Ovary (tissue), 9 donors: ENCODE data around the gene TNFRSF9. TPM values are rescaled to one million over a fixed set of nuclear protein-coding genes. Genes with fewer than 3 reads are reported as not detected.
A peak's percentile ranks its signal among the peaks of the same experiment; 100 is the strongest.

Source experiments
- DNase-seq, 5 donors: peaks; one replicate each; pipeline ENCODE4 v3.0.0-alpha.2; 2019 to 2020
- H3K27ac ChIP-seq, 2 donors: fragments of 200-600 bp; one replicate each; pipeline versions ENCODE4 v1.5.1 to v1.8.0; 2019 to 2022
- H3K27me3 ChIP-seq: fragments of 200-600 bp; one replicate; pipeline ENCODE4 v1.8.0; 2022
- H3K36me3 ChIP-seq: fragments of 200-600 bp; sonication (generic); one replicate; pipeline ENCODE4 v1.5.1; 2019
- H3K4me1 ChIP-seq: one replicate; pipeline ENCODE4 v1.8.1; 2013; ENCODE audit warnings: mild to moderate bottlenecking, moderate library complexity; ENCODE audit not compliant: insufficient read depth
- H3K4me3 ChIP-seq: fragments of 200-600 bp; sonication (generic); one replicate; pipeline ENCODE4 v1.5.1; 2017
- H3K9me3 ChIP-seq, 2 donors: fragments of 200-600 bp in 1 of 2; sonication (generic) in 1 of 2; one replicate each; pipeline versions ENCODE4 v1.5.1 to v1.8.1; 2013 to 2019; ENCODE audit warnings: mild to moderate bottlenecking in 1 of 2, moderate library complexity in 1 of 2
- CTCF ChIP-seq, 3 donors: fragments of 450-650 bp in 2 of 3; fragments of 200-600 bp in 1 of 3; IDR thresholded peaks; one replicate each; pipeline versions ENCODE4 v1.5.1 to v1.8.0; 2016 to 2022; ENCODE audit warnings: antibody characterized with exemption in 3 of 3, mild to moderate bottlenecking in 1 of 3
- EP300 ChIP-seq: sonication (generic); formaldehyde crosslinking; IDR thresholded peaks from one replicate; pipeline ENCODE4 v1.6.1; 2017; ENCODE audit warnings: antibody characterized with exemption
- POLR2A ChIP-seq: fragments of 450-650 bp; IDR thresholded peaks from one replicate; pipeline ENCODE4 v1.6.1; 2017; ENCODE audit warnings: antibody characterized with exemption, mild to moderate bottlenecking, moderate library complexity
- WGBS, 3 donors: extraction: QIAGEN DNeasy Blood & Tissue Kit in 1 of 3; methylation state at CpG; one replicate each; pipeline versions ENCODE4 v1.1.5 to v1.1.7; 2013 to 2017; 5-methylcytosine and 5-hydroxymethylcytosine counted together
- intact Hi-C, 4 donors: fragments of 100-400 bp; cut with DNase I; formaldehyde crosslinking; loops; one replicate each; pipeline versions ENCODE4 v1.11.0 to v1.15.1; 2022 to 2023
- polyA plus RNA-seq, 2 donors: library from polyadenylated mRNA; stranded (reverse); fragments of 200-250 nt in 1 of 2; fragments of 350-450 nt in 1 of 2; fragmentation: Illumina TruSeq in 1 of 2; extraction: RNeasy Lipid Tissue Mini Kit (QIAGEN cat#74804) in 1 of 2; gene quantifications; one replicate each; pipeline ENCODE4 v1.2.3, GENCODE V29; 2013 to 2014
- total RNA-seq, 7 donors: library from RNA; depleted of rRNA in 2 of 7; stranded (reverse); fragments of >200 nt in 2 of 7; fragmentation: NEBNext Ultra II Directional in 3 of 7; extraction: Animal tissue kit (Norgen Biotek cat#: 25700) in 3 of 7; gene quantifications; one replicate each; pipeline versions ENCODE4 v1.1.0 to v1.2.4, GENCODE V29; 2016 to 2023
- donor health status: DM: no; HTN: no; CAD: no; lungs with moderate emphysema.
- donor health status: DM: no; HTN: no; CAD: no.
- donor health status: Bipolar disorder and iron deficiency.
- donor health status: DM: yes; HTN: yes; CAD: no.
- donor health status: DM: no; HTN: no; CAD: no.
- donor health status: DM: yes; HTN: yes; CAD: no.

Gene TNFRSF9
- total and polyA plus RNA-seq, 9 donors = 0.05 to 0.10 (median 0.08) TPM; not detected in 6

GRCh38 chr1:7885513-7886404 is 54.9 kb downstream of the TNFRSF9 start:
- Histone ChIP-seq H3K9me3 (no peaks in the 10 kb centered on the region), H3K36me3 (no peaks in the 10 kb centered on the region), H3K27ac (no peak overlapping the region), H3K4me3 (no peak overlapping the region), H3K27me3 (no peaks in the 10 kb centered on the region), H3K4me1 (no peaks in the 10 kb centered on the region)
- peak in 1 of 5 donors; percentile 20 for DNase-seq
- 14 to 36% (median 26%) methylated on average over 25 to 26 of the region's 27 CpGs for WGBS, 3 donors
- intact Hi-C loops = no loop called here
- TF ChIP-seq EP300 (no peak), CTCF (IDR thresholded peaks at IDR 0.05) (no peak)

GRCh38 chr1:7884757-7885156 is 55.9 kb downstream of the TNFRSF9 start:
- Histone ChIP-seq H3K27ac (no peak overlapping the region), H3K4me3 (no peak overlapping the region), H3K4me1 (no peaks in the 10 kb centered on the region), H3K27me3 (no peaks in the 10 kb centered on the region), H3K9me3 (no peaks in the 10 kb centered on the region), H3K36me3 (no peaks in the 10 kb centered on the region)
- DNase-seq = no peak
- TF ChIP-seq POLR2A (no peak), EP300 (no peak), CTCF (IDR thresholded peaks at IDR 0.05) (no peak)
- intact Hi-C loops = no loop called here
- WGBS, 3 donors = 56 to 96% (median 93%) methylated on average over 1 of the region's 1 CpG

GRCh38 chr1:7879228-7879627 is 61.4 kb downstream of the TNFRSF9 start:
- Histone ChIP-seq H3K36me3 (no peaks in the 10 kb centered on the region), H3K9me3 (peaks cover 0 to 4% of the 10 kb centered on the region in 2 donors), H3K4me1 (no peaks in the 10 kb centered on the region), H3K4me3 (no peak overlapping the region), H3K27me3 (no peaks in the 10 kb centered on the region), H3K27ac (no peak overlapping the region)
- no peak for DNase-seq
- intact Hi-C loops = no loop called here
- no peak for TF ChIP-seq CTCF (IDR thresholded peaks at IDR 0.05)
- no peak for TF ChIP-seq EP300
- TF ChIP-seq POLR2A = no peak
- 85 to 89% (median 85%) methylated on average over 3 of the region's 3 CpGs for WGBS, 3 donors

GRCh38 chr1:7878027-7878426 is 62.6 kb downstream of the TNFRSF9 start:
- intact Hi-C loops = no loop called here
- Histone ChIP-seq H3K27ac (no peak overlapping the region), H3K27me3 (no peaks in the 10 kb centered on the region), H3K36me3 (no peaks in the 10 kb centered on the region), H3K4me1 (no peaks in the 10 kb centered on the region), H3K9me3 (peaks cover 0 to 4% of the 10 kb centered on the region in 2 donors), H3K4me3 (no peak overlapping the region)
- DNase-seq = no peak
- 22 to 47% (median 36%) methylated on average over 1 of the region's 1 CpG for WGBS, 3 donors
- no peak for TF ChIP-seq CTCF (IDR thresholded peaks at IDR 0.05)
- TF ChIP-seq POLR2A = no peak
- TF ChIP-seq EP300 = no peak
